ENCODE results near the gene SLC39A2. TPM values are rescaled to one million over a fixed set of nuclear protein-coding genes. Genes with fewer than 3 reads are reported as not detected.

Gene SLC39A2
- total RNA-seq, 4 donors from 2014 or later: 1.0 to 1.1 TPM; not detected in 2

DNA sequence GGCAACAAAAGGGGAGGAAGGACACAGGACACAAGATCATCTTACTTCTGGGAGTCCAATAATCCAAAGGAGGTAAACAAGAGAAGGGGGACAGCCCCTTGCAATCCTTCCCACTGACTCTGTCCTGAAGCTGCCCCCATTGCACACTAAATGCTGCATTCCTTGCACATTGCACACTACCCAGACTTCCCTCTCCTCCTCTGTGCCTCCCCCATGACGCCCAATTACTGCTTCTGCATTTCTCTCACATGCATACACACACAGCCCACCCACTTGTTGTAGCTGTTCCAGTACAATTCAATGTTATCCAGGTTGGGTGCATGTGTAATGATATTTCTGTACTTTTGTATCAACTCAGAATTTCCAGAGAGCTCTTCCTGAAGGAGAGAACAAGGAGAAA is 20.3 kb downstream of the SLC39A2 start:
- H3K9me3 ChIP-seq: no peaks in the 10 kb centered on the region
- TF ChIP-seq, protein P1, sequence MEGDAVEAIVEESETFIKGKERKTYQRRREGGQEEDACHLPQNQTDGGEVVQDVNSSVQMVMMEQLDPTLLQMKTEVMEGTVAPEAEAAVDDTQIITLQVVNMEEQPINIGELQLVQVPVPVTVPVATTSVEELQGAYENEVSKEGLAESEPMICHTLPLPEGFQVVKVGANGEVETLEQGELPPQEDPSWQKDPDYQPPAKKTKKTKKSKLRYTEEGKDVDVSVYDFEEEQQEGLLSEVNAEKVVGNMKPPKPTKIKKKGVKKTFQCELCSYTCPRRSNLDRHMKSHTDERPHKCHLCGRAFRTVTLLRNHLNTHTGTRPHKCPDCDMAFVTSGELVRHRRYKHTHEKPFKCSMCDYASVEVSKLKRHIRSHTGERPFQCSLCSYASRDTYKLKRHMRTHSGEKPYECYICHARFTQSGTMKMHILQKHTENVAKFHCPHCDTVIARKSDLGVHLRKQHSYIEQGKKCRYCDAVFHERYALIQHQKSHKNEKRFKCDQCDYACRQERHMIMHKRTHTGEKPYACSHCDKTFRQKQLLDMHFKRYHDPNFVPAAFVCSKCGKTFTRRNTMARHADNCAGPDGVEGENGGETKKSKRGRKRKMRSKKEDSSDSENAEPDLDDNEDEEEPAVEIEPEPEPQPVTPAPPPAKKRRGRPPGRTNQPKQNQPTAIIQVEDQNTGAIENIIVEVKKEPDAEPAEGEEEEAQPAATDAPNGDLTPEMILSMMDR (IDR thresholded peaks at IDR 0.05): no peak
- no peak for TF ChIP-seq POLR2A (IDR thresholded peaks at IDR 0.05)
- no peak overlapping the region for H3K27ac ChIP-seq
- H3K4me1 ChIP-seq: peaks cover 0 to 14% (median 0%) of the 10 kb centered on the region in 4 donors
- H3K36me3 ChIP-seq: peaks cover 0 to 52% (median 0%) of the 10 kb centered on the region in 3 donors
- H3K27me3 ChIP-seq: no peaks in the 10 kb centered on the region
- H3K4me3 ChIP-seq: no peak overlapping the region
- no peak for DNase-seq

DNA sequence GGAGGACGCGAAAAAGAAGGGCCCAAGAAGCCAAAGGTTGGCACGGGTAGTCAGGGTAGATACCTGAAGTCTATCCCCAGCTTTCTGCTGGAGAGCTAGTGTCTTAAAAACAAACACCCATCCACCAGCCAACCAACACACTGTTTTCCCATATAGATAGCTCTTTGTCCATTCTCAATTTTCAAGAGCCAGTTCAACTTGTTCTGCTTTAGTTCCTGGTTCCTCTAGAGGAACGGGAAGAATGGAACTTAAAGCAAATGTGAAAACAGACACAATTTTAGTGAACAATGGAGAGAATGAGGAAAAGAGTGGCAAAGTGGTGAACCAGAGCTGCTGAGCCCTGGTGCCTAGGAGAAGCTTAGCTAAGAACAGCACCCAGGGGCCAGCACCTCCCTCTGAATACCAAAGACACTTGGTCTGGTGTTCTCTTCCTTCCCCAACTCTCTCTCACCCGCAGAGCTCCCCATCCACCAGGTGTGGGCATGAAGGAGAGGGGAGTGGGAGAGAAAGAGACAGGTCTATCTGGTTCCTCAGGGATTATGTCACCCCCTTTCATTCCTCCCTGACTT is 22.0 kb downstream of the SLC39A2 start:
- no peaks in the 10 kb centered on the region for H3K27me3 ChIP-seq
- no peak for DNase-seq
- H3K4me3 ChIP-seq: no peak overlapping the region
- H3K9me3 ChIP-seq: no peaks in the 10 kb centered on the region
- no peak overlapping the region for H3K27ac ChIP-seq
- TF ChIP-seq POLR2A (IDR thresholded peaks at IDR 0.05): no peak
- TF ChIP-seq, protein P1 (IDR thresholded peaks at IDR 0.05): no peak
- H3K4me1 ChIP-seq: peaks cover 0 to 15% (median 0%) of the 10 kb centered on the region in 4 donors
- peaks cover 0 to 52% (median 0%) of the 10 kb centered on the region in 3 donors for H3K36me3 ChIP-seq

- peaks cover 0 to 40% (median 0%) of the 10 kb centered on the region in 3 donors for H3K36me3 ChIP-seq
- H3K27ac ChIP-seq: peak overlapping the region in 1 of 4 donors; percentile 86
- DNase-seq: no peak
- no peaks in the 10 kb centered on the region for H3K27me3 ChIP-seq
- TF ChIP-seq, protein P1 (IDR thresholded peaks at IDR 0.05): no peak
- no peak for TF ChIP-seq POLR2A (IDR thresholded peaks at IDR 0.05)
- H3K4me1 ChIP-seq: peaks cover 0 to 21% (median 3%) of the 10 kb centered on the region in 4 donors
- H3K9me3 ChIP-seq: no peaks in the 10 kb centered on the region
- H3K4me3 ChIP-seq: peak overlapping the region in 2 of 4 donors; percentile 76 to 83
Measured at GRCh38 chr14:21022686-21023085, 23.6 kb downstream of the SLC39A2 start.

DNA sequence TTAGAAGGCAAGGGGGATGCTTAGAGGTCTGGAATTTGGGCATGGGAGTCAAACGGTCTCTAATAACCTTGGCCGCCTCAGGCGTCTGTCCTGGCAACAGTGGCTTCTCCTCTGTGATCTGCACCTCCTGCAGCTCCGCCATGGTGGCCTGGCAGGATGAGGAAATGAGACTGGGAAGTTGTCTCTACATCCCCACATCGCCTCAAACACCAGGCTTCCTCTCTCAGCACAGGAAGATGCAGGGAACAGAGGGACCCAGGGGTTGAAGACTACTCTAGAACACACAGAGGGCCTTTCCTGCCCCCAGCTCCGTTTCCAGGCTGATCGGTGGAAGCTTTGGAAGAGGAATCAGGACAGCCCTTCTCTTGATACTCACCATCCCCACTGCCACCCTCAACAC is 24.1 kb downstream of the SLC39A2 start:
- no peak for DNase-seq
- H3K4me1 ChIP-seq: peaks cover 0 to 21% (median 3%) of the 10 kb centered on the region in 4 donors
- H3K36me3 ChIP-seq: peaks cover 0 to 35% (median 0%) of the 10 kb centered on the region in 3 donors
- peak overlapping the region in 2 of 4 donors; percentile 76 to 83 for H3K4me3 ChIP-seq
- no peaks in the 10 kb centered on the region for H3K9me3 ChIP-seq
- TF ChIP-seq POLR2A (IDR thresholded peaks at IDR 0.05): no peak
- TF ChIP-seq, protein P1 (IDR thresholded peaks at IDR 0.05): no peak
- no peaks in the 10 kb centered on the region for H3K27me3 ChIP-seq
- H3K27ac ChIP-seq: peak overlapping the region in 1 of 4 donors; percentile 86

DNA sequence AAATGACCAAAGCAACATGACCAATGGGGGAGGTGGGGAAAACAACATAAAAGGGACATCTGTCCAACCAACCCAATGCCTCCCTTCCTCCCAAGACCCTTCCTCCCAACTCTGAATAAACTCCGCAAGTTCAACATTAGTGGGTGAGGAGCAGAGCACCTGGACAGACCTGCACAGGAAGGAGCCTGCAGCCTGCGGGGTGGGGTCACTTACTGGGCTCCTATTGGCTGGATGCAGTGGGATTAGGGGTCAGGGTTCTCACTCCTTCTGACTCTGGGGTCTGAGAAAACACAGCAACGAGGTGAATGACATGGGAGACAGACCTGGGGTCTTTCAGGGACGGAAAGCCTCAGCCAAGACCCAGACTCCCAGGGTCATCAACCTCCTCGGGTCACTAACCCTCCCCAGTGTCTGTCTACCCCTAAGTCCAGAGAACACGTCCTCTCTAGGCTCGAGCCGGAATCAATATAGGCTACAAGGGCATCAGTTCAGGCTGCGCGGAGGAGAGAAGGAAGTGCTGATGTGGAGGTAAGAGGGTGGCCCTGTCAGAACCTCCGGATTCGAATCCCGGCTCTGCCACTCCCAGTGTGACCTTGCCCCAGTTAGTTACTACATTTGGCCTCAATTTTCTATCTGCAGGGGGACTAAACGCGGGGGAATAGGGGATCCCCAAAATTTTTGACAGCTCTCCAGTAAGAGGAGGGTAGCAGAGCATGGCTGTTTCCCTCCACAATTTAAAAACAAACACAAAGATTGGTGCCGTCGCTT is 24.9 kb downstream of the SLC39A2 start:
- TF ChIP-seq, protein P1 (IDR thresholded peaks at IDR 0.05): no peak
- no peak for TF ChIP-seq POLR2A (IDR thresholded peaks at IDR 0.05)
- Histone ChIP-seq H3K9me3 (no peaks in the 10 kb centered on the region), H3K4me1 (peaks cover 0 to 21% (median 3%) of the 10 kb centered on the region in 4 donors), H3K27ac (peak overlapping the region; percentile 77 to 86 (median 82)), H3K36me3 (peaks cover 0 to 28% (median 0%) of the 10 kb centered on the region in 3 donors), H3K4me3 (peak overlapping the region; percentile 76 to 94 (median 81)), H3K27me3 (no peaks in the 10 kb centered on the region)
- peak in 1 of 3 donors; percentile 27 for DNase-seq
